Naive B cell (primary cell): ENCODE measurements around the gene TTLL10. TPM values are rescaled to one million over a fixed set of nuclear protein-coding genes. Genes with fewer than 3 reads are reported as not detected.
"Not testable (repeated sequence)": the region's sequence is repeated elsewhere in the genome, so short reads cannot be mapped to it uniquely, and the experiment has no call there.

ENCODE experiments used
- ATAC-seq, 2 donors: fragments of 150-1000 bp; cut with Tn5 transposase; 2 replicates each; pipeline ENCODE4 v1.10.0; 2021; ENCODE audit warnings: low read depth in 2 of 2, mild to moderate bottlenecking in 2 of 2, moderate library complexity in 2 of 2
- DNase-seq: peaks from one replicate; pipeline ENCODE4 v3.0.0; 2022
- H3K27ac Mint-ChIP-seq, 6 donors: one replicate each; pipeline ENCODE4 v1.8.0; 2020 to 2022; ENCODE audit warnings: mild to moderate bottlenecking in 6 of 6, mixed read lengths in 6 of 6, moderate library complexity in 5 of 6, inconsistent platforms in 2 of 6
- H3K27me3 Mint-ChIP-seq, 3 donors: one replicate each; pipeline ENCODE4 v1.8.0; 2021 to 2022; ENCODE audit warnings: mixed read lengths in 3 of 3, mild to moderate bottlenecking in 1 of 3
- H3K36me3 Mint-ChIP-seq, 2 donors: one replicate each; pipeline ENCODE4 v1.8.0; 2020 to 2022; ENCODE audit warnings: mixed read lengths in 2 of 2, inconsistent platforms in 1 of 2, mild to moderate bottlenecking in 1 of 2
- H3K4me1 Mint-ChIP-seq, 3 donors: one replicate each; pipeline ENCODE4 v1.8.0; 2020 to 2022; ENCODE audit warnings: mixed read lengths in 3 of 3, inconsistent platforms in 1 of 3, mild to moderate bottlenecking in 1 of 3, moderate library complexity in 1 of 3
- H3K4me3 Mint-ChIP-seq, 8 donors: one replicate each; pipeline ENCODE4 v1.8.0; 2020 to 2022; ENCODE audit warnings: mild to moderate bottlenecking in 8 of 8, mixed read lengths in 8 of 8, moderate library complexity in 8 of 8, inconsistent platforms in 2 of 8
- H3K9me3 Mint-ChIP-seq, 7 donors: one replicate each; pipeline ENCODE4 v1.8.0; 2020 to 2022; ENCODE audit warnings: mixed read lengths in 7 of 7, mild to moderate bottlenecking in 5 of 7, inconsistent platforms in 2 of 7, moderate library complexity in 1 of 7
- polyA plus RNA-seq, 6 donors: library from polyadenylated mRNA; unstranded; fragments of 300-500 nt; fragmentation: Illumina TruSeq; gene quantifications; one replicate each; pipeline ENCODE4 v1.2.3, GENCODE V29; 2021; ENCODE audit warnings: low read depth in 6 of 6

Gene TTLL10
- polyA plus RNA-seq, 6 donors from 2014 or later, result not detected

- Mint-ChIP-seq H3K27me3 (no peaks in the 10 kb centered on the region), H3K4me1 (peaks cover 23 to 38% (median 38%) of the 10 kb centered on the region in 3 donors)
- no peak for ATAC-seq
These were observed 40.5 kb upstream of the TTLL10 start for GRCh38 chr1:1132956-1133750.

GRCh38 chr1:1134300-1134970, 39.2 kb upstream of the TTLL10 start:
- ATAC-seq, result no peak
- Mint-ChIP-seq H3K4me1 (peaks cover 28 to 46% (median 43%) of the 10 kb centered on the region in 3 donors), H3K27ac (peak overlapping the region in 5 of 6 donors; percentile 33 to 99 (median 84)), H3K27me3 (no peaks in the 10 kb centered on the region), H3K36me3 (no peaks in the 10 kb centered on the region), H3K4me3 (peak overlapping the region in 1 of 8 donors; percentile 33), H3K9me3 (no peaks in the 10 kb centered on the region)
- no peak for DNase-seq

More at GRCh38 chr1:1132956-1133750, 40.5 kb upstream of the TTLL10 start:
- DNase-seq, result no peak
- Mint-ChIP-seq H3K27ac (peak overlapping the region; percentile 37 to 99 (median 92)), H3K4me3 (peak overlapping the region in 1 of 8 donors; percentile 47), H3K36me3 (no peaks in the 10 kb centered on the region), H3K9me3 (no peaks in the 10 kb centered on the region)

GRCh38 chr1:1135339-1136136, 38.1 kb upstream of the TTLL10 start:
- Mint-ChIP-seq H3K9me3 (no peaks in the 10 kb centered on the region), H3K4me3 (peak overlapping the region in 7 of 8 donors; percentile 36 to 92 (median 83)), H3K27me3 (no peaks in the 10 kb centered on the region), H3K27ac (peak overlapping the region; percentile 66 to 100 (median 99)), H3K4me1 (peaks cover 28 to 42% (median 42%) of the 10 kb centered on the region in 3 donors), H3K36me3 (no peaks in the 10 kb centered on the region)
- DNase-seq (no peak), ATAC-seq (no peak)

- H3K36me3 Mint-ChIP-seq, result no peaks in the 10 kb centered on the region
- ATAC-seq, result peak; percentile 56 to 59
These were observed 37.0 kb upstream of the TTLL10 start for GRCh38 chr1:1136547-1137230.

GRCh38 chr1:1137256-1138045, 36.2 kb upstream of the TTLL10 start:
- Mint-ChIP-seq H3K27ac (peak overlapping the region; percentile 99 to 100 (median 99)), H3K9me3 (no peaks in the 10 kb centered on the region), H3K4me1 (peaks cover 26 to 47% (median 46%) of the 10 kb centered on the region in 3 donors), H3K36me3 (no peaks in the 10 kb centered on the region), H3K27me3 (no peaks in the 10 kb centered on the region), H3K4me3 (peak overlapping the region; percentile 77 to 92 (median 88))
- ATAC-seq (peak; percentile 80 to 81), DNase-seq (peak; percentile 95)

More at GRCh38 chr1:1136547-1137230, 37.0 kb upstream of the TTLL10 start:
- peak; percentile 83 for DNase-seq
- Mint-ChIP-seq H3K4me1 (peaks cover 28 to 45% (median 42%) of the 10 kb centered on the region in 3 donors), H3K4me3 (peak overlapping the region; percentile 77 to 92 (median 84)), H3K27ac (peak overlapping the region; percentile 98 to 100 (median 99)), H3K9me3 (no peaks in the 10 kb centered on the region), H3K27me3 (no peaks in the 10 kb centered on the region)

- no peak for ATAC-seq
- H3K27ac Mint-ChIP-seq, result peak overlapping the region in 3 of 6 donors; percentile 11 to 60 (median 42)
- H3K4me3 Mint-ChIP-seq, result no peak overlapping the region
These were observed 33.0 kb upstream of the TTLL10 start for GRCh38 chr1:1140673-1141072.

GRCh38 chr1:1141244-1141910, 32.3 kb upstream of the TTLL10 start:
- peak overlapping the region in 4 of 6 donors; percentile 39 to 98 (median 91) for H3K27ac Mint-ChIP-seq
- no peak overlapping the region for H3K4me3 Mint-ChIP-seq
- no peaks in the 10 kb centered on the region for H3K36me3 Mint-ChIP-seq
- ATAC-seq, result no peak
- no peak for DNase-seq
- no peaks in the 10 kb centered on the region for H3K9me3 Mint-ChIP-seq
- H3K4me1 Mint-ChIP-seq, result peaks cover 32 to 58% (median 43%) of the 10 kb centered on the region in 3 donors
- no peaks in the 10 kb centered on the region for H3K27me3 Mint-ChIP-seq

More at GRCh38 chr1:1140673-1141072, 33.0 kb upstream of the TTLL10 start:
- DNase-seq, result no peak
- Mint-ChIP-seq H3K36me3 (no peaks in the 10 kb centered on the region), H3K9me3 (no peaks in the 10 kb centered on the region), H3K4me1 (peaks cover 36 to 62% (median 49%) of the 10 kb centered on the region in 3 donors), H3K27me3 (no peaks in the 10 kb centered on the region)

- H3K9me3 Mint-ChIP-seq, result no peaks in the 10 kb centered on the region
- peak overlapping the region in 2 of 8 donors; percentile 28 to 47 for H3K4me3 Mint-ChIP-seq
- ATAC-seq, result no peak
- peaks cover 30 to 58% (median 42%) of the 10 kb centered on the region in 3 donors for H3K4me1 Mint-ChIP-seq
- H3K36me3 Mint-ChIP-seq, result no peaks in the 10 kb centered on the region
- H3K27ac Mint-ChIP-seq, result peak overlapping the region in 5 of 6 donors; percentile 94 to 99 (median 98)
- H3K27me3 Mint-ChIP-seq, result no peaks in the 10 kb centered on the region
- no peak for DNase-seq
These were observed 31.8 kb upstream of the TTLL10 start for GRCh38 chr1:1141911-1142250.

GRCh38 chr1:1142352-1142751, 31.3 kb upstream of the TTLL10 start:
- H3K27me3 Mint-ChIP-seq, H3K9me3 Mint-ChIP-seq, DNase-seq, ATAC-seq, H3K36me3 Mint-ChIP-seq: not testable (repeated sequence)
- Mint-ChIP-seq H3K4me1 (peaks cover 29 to 56% (median 42%) of the 10 kb centered on the region in 3 donors), H3K4me3 (peak overlapping the region in 5 of 8 donors; percentile 28 to 72 (median 40)), H3K27ac (peak overlapping the region; percentile 88 to 99 (median 98))

- peak overlapping the region; percentile 96 to 99 (median 98) for H3K27ac Mint-ChIP-seq
- ATAC-seq, result no peak
- H3K36me3 Mint-ChIP-seq, result no peaks in the 10 kb centered on the region
- H3K9me3 Mint-ChIP-seq, result no peaks in the 10 kb centered on the region
- DNase-seq, result no peak
- H3K27me3 Mint-ChIP-seq, result no peaks in the 10 kb centered on the region
- H3K4me1 Mint-ChIP-seq, result peaks cover 26 to 53% (median 38%) of the 10 kb centered on the region in 3 donors
- peak overlapping the region in 4 of 8 donors; percentile 25 to 72 (median 54) for H3K4me3 Mint-ChIP-seq
These were observed 30.8 kb upstream of the TTLL10 start for GRCh38 chr1:1142844-1143243.

GRCh38 chr1:1143636-1144035, 30.0 kb upstream of the TTLL10 start:
- H3K4me3 Mint-ChIP-seq, result peak overlapping the region; percentile 65 to 89 (median 75)
- H3K4me1 Mint-ChIP-seq, result peaks cover 21 to 51% (median 30%) of the 10 kb centered on the region in 3 donors
- no peaks in the 10 kb centered on the region for H3K36me3 Mint-ChIP-seq
- no peak for DNase-seq
- no peaks in the 10 kb centered on the region for H3K9me3 Mint-ChIP-seq
- H3K27me3 Mint-ChIP-seq, result no peaks in the 10 kb centered on the region
- peak overlapping the region; percentile 98 to 99 (median 98) for H3K27ac Mint-ChIP-seq
- no peak for ATAC-seq
